NCI-H1930 (cell line): ENCODE data around the gene SERPINB4.

Experiments used
- DNase-seq, 2 experiments: peaks; one replicate each; lab custom pipeline; 2025; lab: John Stamatoyannopoulos, UW

SERPINB4 gene

GRCh38 chr18:63627819-63628218 lies 16.2 kb downstream of the SERPINB4 start:
- no peak for DNase-seq

- no peak for DNase-seq
These were observed 17.6 kb downstream of the SERPINB4 start for GRCh38 chr18:63626431-63626830.

DNA sequence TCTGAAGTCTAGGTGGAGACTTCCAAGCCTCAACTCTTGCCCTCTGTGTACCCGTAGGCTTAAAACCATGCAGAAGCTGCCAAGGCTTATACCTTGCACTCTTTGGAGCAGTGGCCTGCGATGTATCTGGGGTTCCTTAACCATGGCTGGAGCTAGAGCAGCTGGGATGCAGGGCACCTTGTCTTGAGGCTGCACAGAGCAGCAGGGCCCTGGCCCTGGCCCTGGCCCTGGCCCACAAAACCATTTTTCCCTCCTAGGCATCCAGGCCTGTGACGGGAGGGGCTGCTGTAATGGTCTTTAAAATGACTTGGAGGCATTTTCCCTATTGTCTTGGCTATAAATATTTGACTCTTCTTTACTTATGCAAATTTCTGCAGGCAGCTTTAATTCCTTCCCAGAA lies 19.2 kb downstream of the SERPINB4 start:
- DNase-seq, result no peak

DNA sequence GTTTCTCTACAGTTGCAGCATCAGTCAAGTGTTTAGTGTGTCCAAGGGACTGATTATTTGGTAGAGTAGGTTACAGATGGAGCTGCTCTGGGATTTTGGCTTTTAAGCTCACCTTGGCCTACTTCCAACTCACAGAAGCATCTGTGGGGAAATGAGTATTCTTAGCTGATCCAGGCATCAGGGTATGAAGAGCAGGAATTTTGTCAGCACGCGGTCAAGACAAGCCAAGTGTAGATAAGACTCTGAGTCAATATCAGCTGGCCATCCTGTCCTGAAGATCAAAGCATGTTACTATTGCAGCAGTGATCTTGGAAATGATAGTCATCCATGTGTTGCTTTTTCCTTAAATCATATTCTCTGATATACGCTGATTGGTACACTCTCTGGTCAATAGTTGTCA lies 24.4 kb downstream of the SERPINB4 start:
- DNase-seq, result no peak

- DNase-seq, result no peak
These were observed 26.2 kb downstream of the SERPINB4 start for GRCh38 chr18:63617915-63618234.

GRCh38 chr18:63617049-63617914 lies 26.8 kb downstream of the SERPINB4 start:
- peak; percentile 46 to 58 for DNase-seq

DNA sequence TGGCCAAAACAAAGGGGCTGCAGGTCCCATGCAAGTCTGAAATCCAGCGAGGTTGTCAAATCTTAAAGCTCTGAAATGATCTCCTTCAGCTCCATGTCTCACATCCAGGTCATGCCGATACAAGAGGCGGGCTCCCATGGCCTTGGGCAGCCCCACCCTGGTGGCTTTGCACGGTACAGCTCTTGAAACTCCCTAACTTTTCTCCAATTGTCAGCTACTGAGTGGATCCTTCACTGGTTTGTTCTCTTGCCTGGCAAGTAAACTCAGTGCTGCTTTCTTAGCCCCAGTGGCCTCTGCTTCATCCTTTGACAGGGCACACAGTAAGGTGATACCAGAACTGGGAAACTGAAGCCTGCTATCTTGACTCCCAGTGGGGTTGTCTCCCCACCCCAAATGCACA lies 30.6 kb downstream of the SERPINB4 start:
- DNase-seq, result no peak

DNA sequence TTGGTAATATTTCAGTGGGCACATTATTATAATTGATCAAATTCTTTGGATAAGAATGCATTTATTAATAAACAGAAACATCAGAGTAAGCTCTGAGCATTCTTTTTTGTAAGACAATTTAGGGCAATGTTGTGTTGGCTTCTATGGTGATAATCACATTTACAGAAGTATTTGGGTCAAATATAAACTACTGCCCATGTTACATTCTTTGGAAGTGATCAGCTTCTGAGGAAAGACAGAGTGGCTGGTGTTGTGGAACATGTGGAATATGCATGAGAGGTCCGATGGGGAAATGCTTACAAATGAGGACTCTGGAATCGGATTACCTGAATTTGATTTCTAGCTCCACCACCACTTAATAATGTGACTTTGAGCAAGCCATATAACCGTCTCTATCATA lies 37.5 kb downstream of the SERPINB4 start:
- no peak for DNase-seq

GRCh38 chr18:63604791-63605567 lies 39.1 kb downstream of the SERPINB4 start:
- DNase-seq, result no peak

- no peak for DNase-seq
These were observed 40.3 kb downstream of the SERPINB4 start for GRCh38 chr18:63603772-63604171.

DNA sequence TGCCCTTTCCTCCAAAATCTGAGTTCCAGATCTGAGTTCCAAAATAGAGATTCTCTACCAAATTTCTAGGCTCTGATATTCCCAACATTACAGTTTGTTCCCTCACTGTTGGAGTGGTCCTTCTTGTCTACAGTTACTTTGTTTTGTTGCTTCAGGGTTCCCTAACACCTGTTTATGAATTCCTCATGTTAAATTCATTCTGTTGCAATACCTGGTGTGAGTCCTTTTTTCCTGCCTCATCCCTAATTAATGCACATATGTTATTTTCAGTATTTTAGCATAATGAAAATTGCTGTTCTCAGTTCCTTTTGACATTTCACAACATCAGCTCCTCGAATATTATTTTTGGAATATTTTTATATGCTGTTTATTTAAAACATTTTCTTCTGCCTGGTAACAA lies 40.7 kb downstream of the SERPINB4 start:
- no peak for DNase-seq

DNA sequence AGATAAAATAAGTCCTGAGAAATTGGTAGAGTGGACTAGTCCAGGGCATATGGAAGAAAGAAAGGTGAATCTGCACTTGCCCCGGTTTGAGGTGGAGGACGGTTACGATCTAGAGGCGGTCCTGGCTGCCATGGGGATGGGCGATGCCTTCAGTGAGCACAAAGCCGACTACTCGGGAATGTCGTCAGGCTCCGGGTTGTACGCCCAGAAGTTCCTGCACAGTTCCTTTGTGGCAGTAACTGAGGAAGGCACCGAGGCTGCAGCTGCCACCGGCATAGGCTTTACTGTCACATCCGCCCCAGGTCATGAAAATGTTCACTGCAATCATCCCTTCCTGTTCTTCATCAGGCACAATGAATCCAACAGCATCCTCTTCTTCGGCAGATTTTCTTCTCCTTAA lies 47.1 kb downstream of the SERPINB4 start:
- DNase-seq, result no peak

DNA sequence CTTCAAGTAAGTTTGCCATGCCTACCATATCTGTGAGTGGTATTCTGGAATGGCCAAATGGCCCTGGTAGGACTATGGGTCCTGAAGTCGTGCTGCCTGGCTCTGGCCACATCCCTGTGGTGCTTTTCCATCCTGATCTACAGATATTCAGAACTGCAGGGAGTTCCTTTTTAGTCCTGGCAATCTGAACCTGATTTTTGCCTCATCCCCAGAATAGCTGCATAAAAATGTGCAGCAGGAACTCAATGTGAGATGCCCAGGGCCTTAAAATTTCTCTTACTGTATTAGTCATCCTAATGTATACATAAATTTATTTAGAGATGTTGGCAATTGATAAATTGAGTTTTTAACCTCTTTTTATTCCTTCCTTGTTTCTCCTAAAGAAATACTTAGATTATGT lies 51.6 kb downstream of the SERPINB4 start:
- no peak for DNase-seq

GRCh38 chr18:63591725-63592124 lies 52.3 kb downstream of the SERPINB4 start:
- DNase-seq, result no peak

DNA sequence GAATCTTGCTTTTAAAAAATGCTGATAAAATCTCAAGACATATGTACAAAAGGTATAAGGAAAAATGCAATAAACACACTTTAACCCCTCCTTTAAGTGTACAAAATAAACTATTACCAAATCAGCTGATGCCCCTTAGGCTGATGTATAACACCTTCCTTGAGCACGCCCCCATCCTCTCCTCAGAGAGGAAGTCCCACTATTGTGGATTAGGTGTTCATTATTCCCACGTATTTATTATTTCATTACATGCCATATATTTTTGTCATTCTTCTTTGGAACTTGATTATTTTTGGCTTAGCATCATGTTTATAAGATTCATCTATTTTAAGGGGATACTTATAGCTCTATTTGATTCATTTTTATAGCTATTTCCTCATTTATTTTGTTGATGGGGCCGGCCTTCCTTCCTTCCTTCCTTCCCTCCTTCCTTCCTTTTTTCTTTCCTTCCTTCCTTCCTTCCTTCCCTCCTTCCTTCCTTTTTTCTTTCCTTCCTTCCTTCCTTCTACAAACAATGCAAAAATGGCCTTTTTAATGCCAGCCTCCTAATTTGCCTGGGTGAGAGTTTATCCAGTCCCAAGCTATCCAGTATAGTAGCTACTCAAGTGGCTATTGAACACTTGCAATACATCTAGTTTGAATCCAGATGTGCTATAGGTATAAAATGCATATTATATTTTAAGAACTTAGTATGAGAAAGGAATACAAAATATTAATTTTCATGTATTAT lies 52.9 kb downstream of the SERPINB4 start:
- DNase-seq, result no peak

- DNase-seq, result no peak
These were observed 53.7 kb downstream of the SERPINB4 start for GRCh38 chr18:63590373-63590772.

DNA sequence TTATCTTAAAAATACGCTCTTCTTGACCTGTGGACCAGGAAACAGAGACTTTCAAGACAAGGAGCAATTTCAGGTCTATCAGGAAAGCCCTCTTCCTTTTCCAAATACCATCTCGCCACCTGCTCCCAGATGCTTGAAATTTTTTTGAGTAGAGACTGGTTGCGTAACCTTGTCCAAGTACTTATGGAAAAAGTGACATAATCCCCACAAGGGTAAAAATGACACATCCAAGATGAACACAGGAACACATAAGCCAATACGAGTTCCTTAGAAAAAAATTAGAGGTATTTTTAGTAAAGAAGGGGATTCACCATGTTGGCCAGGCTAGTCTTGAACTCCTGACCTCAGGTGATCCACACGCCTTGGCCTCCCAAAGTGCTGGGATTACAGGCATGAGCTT lies 55.1 kb downstream of the SERPINB4 start:
- no peak for DNase-seq
